WTC11 (cell line): ENCODE results near the gene BEND6. TPM values are rescaled to one million over a fixed set of nuclear protein-coding genes. Genes with fewer than 3 reads are reported as not detected.

Experiments
- ATAC-seq: fragments of 200-7000 bp; cut with Tn5 transposase; 2 replicates; pipeline ENCODE4 v1.10.0; 2021; ENCODE audit warnings: mild to moderate bottlenecking, moderate library complexity
- CTCF ChIA-PET: fragments of 300-600 bp; sonication (Branson Sonifier 250); formaldehyde crosslinking; loops from one replicate; lab custom pipeline; 2021; ENCODE audit warnings: antibody characterized with exemption; lab: Charles Lee
- POLR2A ChIA-PET: fragments of 350-600 bp; sonication (Branson Sonifier 250); formaldehyde crosslinking; loops from one replicate; lab custom pipeline; 2021; ENCODE audit warnings: antibody characterized with exemption; lab: Charles Lee
- DNase-seq: peaks from one replicate; pipeline ENCODE4 v3.0.0; 2021; ENCODE audit warnings: low spot score
- H3K27ac Mint-ChIP-seq: 2 replicates; pipeline ENCODE4 v1.8.0; 2021; ENCODE audit warnings: mixed read lengths
- H3K27me3 Mint-ChIP-seq: 2 replicates; pipeline ENCODE4 v1.8.0; 2021; ENCODE audit warnings: low read depth, mild to moderate bottlenecking, moderate library complexity, mixed read lengths
- H3K36me3 Mint-ChIP-seq: 2 replicates; pipeline ENCODE4 v1.8.0; 2021; ENCODE audit warnings: mixed read lengths
- H3K4me1 Mint-ChIP-seq: 2 replicates; pipeline ENCODE4 v1.8.0; 2022; ENCODE audit warnings: mixed read lengths
- H3K4me3 Mint-ChIP-seq: 2 replicates; pipeline ENCODE4 v1.8.0; 2021; ENCODE audit warnings: mild to moderate bottlenecking, moderate library complexity, mixed read lengths
- H3K9me3 Mint-ChIP-seq: 2 replicates; pipeline ENCODE4 v1.8.0; 2021; ENCODE audit warnings: mixed read lengths
- FOXJ3 ChIP-seq: sonication (generic); formaldehyde crosslinking; IDR thresholded peaks from 2 replicates; pipeline ENCODE4 v1.9.0; 2021; ENCODE audit warnings: missing genetic modification reagents, mild to moderate bottlenecking, borderline replicate concordance
- MYBL2 ChIP-seq: sonication (generic); formaldehyde crosslinking; IDR thresholded peaks from 2 replicates; pipeline ENCODE4 v1.8.1; 2023; ENCODE audit warnings: mild to moderate bottlenecking, moderate library complexity, missing genetic modification reagents
- SMAD3 ChIP-seq: sonication (generic); formaldehyde crosslinking; IDR thresholded peaks from 2 replicates; pipeline ENCODE4 v1.8.0; 2022; ENCODE audit warnings: missing genetic modification reagents, mild to moderate bottlenecking, borderline replicate concordance
- SMAD4 ChIP-seq: sonication (generic); formaldehyde crosslinking; IDR thresholded peaks from 2 replicates; pipeline ENCODE4 v1.8.0; 2022; ENCODE audit warnings: mild to moderate bottlenecking, missing genetic modification reagents
- SP1 ChIP-seq: sonication (generic); formaldehyde crosslinking; conservative IDR thresholded peaks from 2 replicates; pipeline ENCODE4 v1.8.1; 2022; ENCODE audit warnings: missing genetic modification reagents
- TCF7 ChIP-seq: sonication (generic); formaldehyde crosslinking; IDR thresholded peaks from 2 replicates; pipeline ENCODE4 v1.8.0; 2022; ENCODE audit warnings: mild to moderate bottlenecking, low read depth, missing genetic modification reagents, moderate library complexity
- ZNF416 ChIP-seq: fragments of 250-450 bp; sonication (Bioruptor Pico); IDR thresholded peaks from 2 replicates; pipeline ENCODE4 v1.9.0; 2021; ENCODE audit warnings: mild to moderate bottlenecking, inconsistent platforms
- total RNA-seq: library from RNA; stranded (reverse); gene quantifications from 3 replicates; pipeline ENCODE4 v1.2.3, GENCODE V29; 2021
- TF ChIP-seq, protein P1 (sequence below): fragments of 200-600 bp; IDR thresholded peaks from 2 replicates; pipeline ENCODE4 v1.8.0; 2022; ENCODE audit warnings: antibody characterized with exemption
- TF ChIP-seq, protein P2 (sequence below): sonication (generic); formaldehyde crosslinking; IDR thresholded peaks from 2 replicates; pipeline ENCODE4 v1.8.0; 2022; ENCODE audit warnings: mild to moderate bottlenecking, missing genetic modification reagents
- TF ChIP-seq, protein P3 (sequence below): sonication (generic); formaldehyde crosslinking; IDR thresholded peaks from 2 replicates; pipeline ENCODE4 v1.8.0; 2022; ENCODE audit warnings: mild to moderate bottlenecking, missing genetic modification reagents
- TF ChIP-seq, protein P4 (sequence below): sonication (generic); formaldehyde crosslinking; IDR thresholded peaks from 2 replicates; pipeline ENCODE4 v1.8.0; 2023; ENCODE audit warnings: missing genetic modification reagents
- TF ChIP-seq, protein P5 (sequence below): fragments of 250-450 bp; sonication (Bioruptor Pico); IDR thresholded peaks from 2 replicates; pipeline ENCODE4 v1.9.0; 2021; ENCODE audit warnings: mild to moderate bottlenecking
- TF ChIP-seq, protein P6 (sequence below): sonication (generic); formaldehyde crosslinking; IDR thresholded peaks from 2 replicates; pipeline ENCODE4 v1.8.1; 2022; ENCODE audit warnings: low read depth, mild to moderate bottlenecking, moderate library complexity, missing genetic modification reagents, borderline replicate concordance
- TF ChIP-seq, protein P7 (sequence below): sonication (generic); formaldehyde crosslinking; IDR thresholded peaks from 2 replicates; pipeline ENCODE4 v1.8.1; 2023; ENCODE audit warnings: mild to moderate bottlenecking, missing genetic modification reagents
- TF ChIP-seq, protein P8 (sequence below): sonication (generic); formaldehyde crosslinking; IDR thresholded peaks from 2 replicates; pipeline ENCODE4 v1.8.1; 2023; ENCODE audit warnings: mild to moderate bottlenecking, missing genetic modification reagents, borderline replicate concordance
- TF ChIP-seq, protein P9 (sequence below): sonication (generic); formaldehyde crosslinking; IDR thresholded peaks from 2 replicates; pipeline ENCODE4 v1.8.1; 2023; ENCODE audit warnings: mild to moderate bottlenecking, missing genetic modification reagents
- TF ChIP-seq, protein P10 (sequence below): fragments of 250-450 bp; sonication (Bioruptor Pico); IDR thresholded peaks from 2 replicates; pipeline ENCODE4 v1.9.0; 2021; ENCODE audit warnings: mild to moderate bottlenecking
- TF ChIP-seq, protein P11 (sequence below): sonication (generic); formaldehyde crosslinking; IDR thresholded peaks from 2 replicates; pipeline ENCODE4 v1.8.0; 2022; ENCODE audit warnings: mild to moderate bottlenecking, missing genetic modification reagents

Gene BEND6
- total RNA-seq, 1 experiment from 2014 or later = 1.5 TPM

DNA sequence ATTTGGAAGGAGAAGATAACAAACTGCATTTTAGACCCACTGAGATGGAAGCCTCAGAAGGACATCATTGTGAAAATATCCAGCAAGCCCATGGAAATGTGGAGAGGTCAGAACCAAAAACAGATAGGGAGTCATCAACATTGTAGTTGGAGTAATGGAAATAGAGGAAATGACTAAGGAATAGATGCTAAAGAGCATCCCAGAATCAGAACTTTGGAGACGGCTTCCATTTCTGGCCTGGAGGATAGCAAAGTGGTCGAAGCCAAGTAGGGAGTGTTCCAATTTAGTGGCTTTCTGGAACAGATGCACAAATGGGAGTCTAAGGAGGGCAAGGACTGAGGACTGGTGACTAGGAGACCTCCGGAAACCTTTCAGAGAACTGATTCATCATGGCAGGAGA is 3.6 kb downstream of the BEND6 start (continued):
- TF ChIP-seq, protein P1, sequence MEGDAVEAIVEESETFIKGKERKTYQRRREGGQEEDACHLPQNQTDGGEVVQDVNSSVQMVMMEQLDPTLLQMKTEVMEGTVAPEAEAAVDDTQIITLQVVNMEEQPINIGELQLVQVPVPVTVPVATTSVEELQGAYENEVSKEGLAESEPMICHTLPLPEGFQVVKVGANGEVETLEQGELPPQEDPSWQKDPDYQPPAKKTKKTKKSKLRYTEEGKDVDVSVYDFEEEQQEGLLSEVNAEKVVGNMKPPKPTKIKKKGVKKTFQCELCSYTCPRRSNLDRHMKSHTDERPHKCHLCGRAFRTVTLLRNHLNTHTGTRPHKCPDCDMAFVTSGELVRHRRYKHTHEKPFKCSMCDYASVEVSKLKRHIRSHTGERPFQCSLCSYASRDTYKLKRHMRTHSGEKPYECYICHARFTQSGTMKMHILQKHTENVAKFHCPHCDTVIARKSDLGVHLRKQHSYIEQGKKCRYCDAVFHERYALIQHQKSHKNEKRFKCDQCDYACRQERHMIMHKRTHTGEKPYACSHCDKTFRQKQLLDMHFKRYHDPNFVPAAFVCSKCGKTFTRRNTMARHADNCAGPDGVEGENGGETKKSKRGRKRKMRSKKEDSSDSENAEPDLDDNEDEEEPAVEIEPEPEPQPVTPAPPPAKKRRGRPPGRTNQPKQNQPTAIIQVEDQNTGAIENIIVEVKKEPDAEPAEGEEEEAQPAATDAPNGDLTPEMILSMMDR = no peak
- TF ChIP-seq, protein P2, sequence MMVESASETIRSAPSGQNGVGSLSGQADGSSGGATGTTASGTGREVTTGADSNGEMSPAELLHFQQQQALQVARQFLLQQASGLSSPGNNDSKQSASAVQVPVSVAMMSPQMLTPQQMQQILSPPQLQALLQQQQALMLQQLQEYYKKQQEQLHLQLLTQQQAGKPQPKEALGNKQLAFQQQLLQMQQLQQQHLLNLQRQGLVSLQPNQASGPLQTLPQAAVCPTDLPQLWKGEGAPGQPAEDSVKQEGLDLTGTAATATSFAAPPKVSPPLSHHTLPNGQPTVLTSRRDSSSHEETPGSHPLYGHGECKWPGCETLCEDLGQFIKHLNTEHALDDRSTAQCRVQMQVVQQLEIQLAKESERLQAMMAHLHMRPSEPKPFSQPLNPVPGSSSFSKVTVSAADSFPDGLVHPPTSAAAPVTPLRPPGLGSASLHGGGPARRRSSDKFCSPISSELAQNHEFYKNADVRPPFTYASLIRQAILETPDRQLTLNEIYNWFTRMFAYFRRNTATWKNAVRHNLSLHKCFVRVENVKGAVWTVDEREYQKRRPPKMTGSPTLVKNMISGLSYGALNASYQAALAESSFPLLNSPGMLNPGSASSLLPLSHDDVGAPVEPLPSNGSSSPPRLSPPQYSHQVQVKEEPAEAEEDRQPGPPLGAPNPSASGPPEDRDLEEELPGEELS (CRISPR knock-in tag) = no peak
- TF ChIP-seq SMAD3 (CRISPR knock-in tag) (no peak), SP1 (no peak), SMAD4 (no peak)
- TF ChIP-seq, protein P3, sequence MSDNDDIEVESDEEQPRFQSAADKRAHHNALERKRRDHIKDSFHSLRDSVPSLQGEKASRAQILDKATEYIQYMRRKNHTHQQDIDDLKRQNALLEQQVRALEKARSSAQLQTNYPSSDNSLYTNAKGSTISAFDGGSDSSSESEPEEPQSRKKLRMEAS (CRISPR knock-in tag) = no peak
- TF ChIP-seq, protein P4, sequence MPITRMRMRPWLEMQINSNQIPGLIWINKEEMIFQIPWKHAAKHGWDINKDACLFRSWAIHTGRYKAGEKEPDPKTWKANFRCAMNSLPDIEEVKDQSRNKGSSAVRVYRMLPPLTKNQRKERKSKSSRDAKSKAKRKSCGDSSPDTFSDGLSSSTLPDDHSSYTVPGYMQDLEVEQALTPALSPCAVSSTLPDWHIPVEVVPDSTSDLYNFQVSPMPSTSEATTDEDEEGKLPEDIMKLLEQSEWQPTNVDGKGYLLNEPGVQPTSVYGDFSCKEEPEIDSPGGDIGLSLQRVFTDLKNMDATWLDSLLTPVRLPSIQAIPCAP (CRISPR knock-in tag) = no peak
- TF ChIP-seq, protein P5, sequence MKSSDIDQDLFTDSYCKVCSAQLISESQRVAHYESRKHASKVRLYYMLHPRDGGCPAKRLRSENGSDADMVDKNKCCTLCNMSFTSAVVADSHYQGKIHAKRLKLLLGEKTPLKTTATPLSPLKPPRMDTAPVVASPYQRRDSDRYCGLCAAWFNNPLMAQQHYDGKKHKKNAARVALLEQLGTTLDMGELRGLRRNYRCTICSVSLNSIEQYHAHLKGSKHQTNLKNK (CRISPR knock-in tag) = no peak
- TF ChIP-seq, protein P6, sequence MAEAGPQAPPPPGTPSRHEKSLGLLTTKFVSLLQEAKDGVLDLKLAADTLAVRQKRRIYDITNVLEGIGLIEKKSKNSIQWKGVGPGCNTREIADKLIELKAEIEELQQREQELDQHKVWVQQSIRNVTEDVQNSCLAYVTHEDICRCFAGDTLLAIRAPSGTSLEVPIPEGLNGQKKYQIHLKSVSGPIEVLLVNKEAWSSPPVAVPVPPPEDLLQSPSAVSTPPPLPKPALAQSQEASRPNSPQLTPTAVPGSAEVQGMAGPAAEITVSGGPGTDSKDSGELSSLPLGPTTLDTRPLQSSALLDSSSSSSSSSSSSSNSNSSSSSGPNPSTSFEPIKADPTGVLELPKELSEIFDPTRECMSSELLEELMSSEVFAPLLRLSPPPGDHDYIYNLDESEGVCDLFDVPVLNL (CRISPR knock-in tag) = no peak

DNA sequence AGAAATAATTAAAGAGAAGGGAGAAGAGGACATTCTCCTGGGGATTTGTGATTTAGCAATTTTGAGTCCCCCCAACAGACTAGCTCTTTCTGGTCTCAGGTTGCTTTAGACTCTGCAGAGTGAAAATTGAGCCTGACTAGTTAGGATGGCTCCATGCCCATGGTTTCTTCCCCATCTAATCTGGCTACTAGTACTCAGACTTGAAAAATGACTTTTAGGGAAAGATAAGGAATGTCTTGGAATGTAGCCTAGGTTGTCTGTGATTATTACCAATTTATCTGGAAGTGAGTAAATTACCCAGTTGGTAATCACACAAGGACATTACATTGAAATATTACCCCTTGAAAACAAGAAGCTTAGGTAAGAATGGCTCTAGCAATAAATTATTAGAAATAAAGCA is 4.2 kb downstream of the BEND6 start:
- no peaks in the 10 kb centered on the region for H3K9me3 Mint-ChIP-seq
- POLR2A ChIA-PET = no interaction called here
- no peak for DNase-seq
- H3K27me3 Mint-ChIP-seq = peaks cover 10% of the 10 kb centered on the region
- CTCF ChIA-PET = interaction anchor here (0.8 kb wide), 1 partner anchor 55 kb away, joined by 3 read pairs; no protein-coding TSS in a partner anchor
- H3K4me3 Mint-ChIP-seq = no peak overlapping the region
- peaks cover 15% of the 10 kb centered on the region for H3K4me1 Mint-ChIP-seq
- H3K27ac Mint-ChIP-seq = no peak overlapping the region
- no peaks in the 10 kb centered on the region; the same call in 1 of the 2 replicates for H3K36me3 Mint-ChIP-seq
- ATAC-seq = no peak
- TF ChIP-seq FOXJ3 (CRISPR knock-in tag) (no peak), TCF7 (CRISPR knock-in tag) (no peak), MYBL2 (CRISPR knock-in tag) (no peak), ZNF416 (CRISPR knock-in tag) (no peak)
- TF ChIP-seq, protein P7, sequence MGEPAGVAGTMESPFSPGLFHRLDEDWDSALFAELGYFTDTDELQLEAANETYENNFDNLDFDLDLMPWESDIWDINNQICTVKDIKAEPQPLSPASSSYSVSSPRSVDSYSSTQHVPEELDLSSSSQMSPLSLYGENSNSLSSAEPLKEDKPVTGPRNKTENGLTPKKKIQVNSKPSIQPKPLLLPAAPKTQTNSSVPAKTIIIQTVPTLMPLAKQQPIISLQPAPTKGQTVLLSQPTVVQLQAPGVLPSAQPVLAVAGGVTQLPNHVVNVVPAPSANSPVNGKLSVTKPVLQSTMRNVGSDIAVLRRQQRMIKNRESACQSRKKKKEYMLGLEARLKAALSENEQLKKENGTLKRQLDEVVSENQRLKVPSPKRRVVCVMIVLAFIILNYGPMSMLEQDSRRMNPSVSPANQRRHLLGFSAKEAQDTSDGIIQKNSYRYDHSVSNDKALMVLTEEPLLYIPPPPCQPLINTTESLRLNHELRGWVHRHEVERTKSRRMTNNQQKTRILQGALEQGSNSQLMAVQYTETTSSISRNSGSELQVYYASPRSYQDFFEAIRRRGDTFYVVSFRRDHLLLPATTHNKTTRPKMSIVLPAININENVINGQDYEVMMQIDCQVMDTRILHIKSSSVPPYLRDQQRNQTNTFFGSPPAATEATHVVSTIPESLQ (CRISPR knock-in tag) = no peak
- TF ChIP-seq, protein P8, sequence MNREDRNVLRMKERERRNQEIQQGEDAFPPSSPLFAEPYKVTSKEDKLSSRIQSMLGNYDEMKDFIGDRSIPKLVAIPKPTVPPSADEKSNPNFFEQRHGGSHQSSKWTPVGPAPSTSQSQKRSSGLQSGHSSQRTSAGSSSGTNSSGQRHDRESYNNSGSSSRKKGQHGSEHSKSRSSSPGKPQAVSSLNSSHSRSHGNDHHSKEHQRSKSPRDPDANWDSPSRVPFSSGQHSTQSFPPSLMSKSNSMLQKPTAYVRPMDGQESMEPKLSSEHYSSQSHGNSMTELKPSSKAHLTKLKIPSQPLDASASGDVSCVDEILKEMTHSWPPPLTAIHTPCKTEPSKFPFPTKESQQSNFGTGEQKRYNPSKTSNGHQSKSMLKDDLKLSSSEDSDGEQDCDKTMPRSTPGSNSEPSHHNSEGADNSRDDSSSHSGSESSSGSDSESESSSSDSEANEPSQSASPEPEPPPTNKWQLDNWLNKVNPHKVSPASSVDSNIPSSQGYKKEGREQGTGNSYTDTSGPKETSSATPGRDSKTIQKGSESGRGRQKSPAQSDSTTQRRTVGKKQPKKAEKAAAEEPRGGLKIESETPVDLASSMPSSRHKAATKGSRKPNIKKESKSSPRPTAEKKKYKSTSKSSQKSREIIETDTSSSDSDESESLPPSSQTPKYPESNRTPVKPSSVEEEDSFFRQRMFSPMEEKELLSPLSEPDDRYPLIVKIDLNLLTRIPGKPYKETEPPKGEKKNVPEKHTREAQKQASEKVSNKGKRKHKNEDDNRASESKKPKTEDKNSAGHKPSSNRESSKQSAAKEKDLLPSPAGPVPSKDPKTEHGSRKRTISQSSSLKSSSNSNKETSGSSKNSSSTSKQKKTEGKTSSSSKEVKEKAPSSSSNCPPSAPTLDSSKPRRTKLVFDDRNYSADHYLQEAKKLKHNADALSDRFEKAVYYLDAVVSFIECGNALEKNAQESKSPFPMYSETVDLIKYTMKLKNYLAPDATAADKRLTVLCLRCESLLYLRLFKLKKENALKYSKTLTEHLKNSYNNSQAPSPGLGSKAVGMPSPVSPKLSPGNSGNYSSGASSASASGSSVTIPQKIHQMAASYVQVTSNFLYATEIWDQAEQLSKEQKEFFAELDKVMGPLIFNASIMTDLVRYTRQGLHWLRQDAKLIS = no peak
- TF ChIP-seq, protein P9, sequence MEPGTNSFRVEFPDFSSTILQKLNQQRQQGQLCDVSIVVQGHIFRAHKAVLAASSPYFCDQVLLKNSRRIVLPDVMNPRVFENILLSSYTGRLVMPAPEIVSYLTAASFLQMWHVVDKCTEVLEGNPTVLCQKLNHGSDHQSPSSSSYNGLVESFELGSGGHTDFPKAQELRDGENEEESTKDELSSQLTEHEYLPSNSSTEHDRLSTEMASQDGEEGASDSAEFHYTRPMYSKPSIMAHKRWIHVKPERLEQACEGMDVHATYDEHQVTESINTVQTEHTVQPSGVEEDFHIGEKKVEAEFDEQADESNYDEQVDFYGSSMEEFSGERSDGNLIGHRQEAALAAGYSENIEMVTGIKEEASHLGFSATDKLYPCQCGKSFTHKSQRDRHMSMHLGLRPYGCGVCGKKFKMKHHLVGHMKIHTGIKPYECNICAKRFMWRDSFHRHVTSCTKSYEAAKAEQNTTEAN (CRISPR knock-in tag) = no peak
- TF ChIP-seq, protein P10, sequence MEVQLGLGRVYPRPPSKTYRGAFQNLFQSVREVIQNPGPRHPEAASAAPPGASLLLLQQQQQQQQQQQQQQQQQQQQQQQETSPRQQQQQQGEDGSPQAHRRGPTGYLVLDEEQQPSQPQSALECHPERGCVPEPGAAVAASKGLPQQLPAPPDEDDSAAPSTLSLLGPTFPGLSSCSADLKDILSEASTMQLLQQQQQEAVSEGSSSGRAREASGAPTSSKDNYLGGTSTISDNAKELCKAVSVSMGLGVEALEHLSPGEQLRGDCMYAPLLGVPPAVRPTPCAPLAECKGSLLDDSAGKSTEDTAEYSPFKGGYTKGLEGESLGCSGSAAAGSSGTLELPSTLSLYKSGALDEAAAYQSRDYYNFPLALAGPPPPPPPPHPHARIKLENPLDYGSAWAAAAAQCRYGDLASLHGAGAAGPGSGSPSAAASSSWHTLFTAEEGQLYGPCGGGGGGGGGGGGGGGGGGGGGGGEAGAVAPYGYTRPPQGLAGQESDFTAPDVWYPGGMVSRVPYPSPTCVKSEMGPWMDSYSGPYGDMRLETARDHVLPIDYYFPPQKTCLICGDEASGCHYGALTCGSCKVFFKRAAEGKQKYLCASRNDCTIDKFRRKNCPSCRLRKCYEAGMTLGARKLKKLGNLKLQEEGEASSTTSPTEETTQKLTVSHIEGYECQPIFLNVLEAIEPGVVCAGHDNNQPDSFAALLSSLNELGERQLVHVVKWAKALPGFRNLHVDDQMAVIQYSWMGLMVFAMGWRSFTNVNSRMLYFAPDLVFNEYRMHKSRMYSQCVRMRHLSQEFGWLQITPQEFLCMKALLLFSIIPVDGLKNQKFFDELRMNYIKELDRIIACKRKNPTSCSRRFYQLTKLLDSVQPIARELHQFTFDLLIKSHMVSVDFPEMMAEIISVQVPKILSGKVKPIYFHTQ (CRISPR knock-in tag) = no peak
- TF ChIP-seq, protein P11, sequence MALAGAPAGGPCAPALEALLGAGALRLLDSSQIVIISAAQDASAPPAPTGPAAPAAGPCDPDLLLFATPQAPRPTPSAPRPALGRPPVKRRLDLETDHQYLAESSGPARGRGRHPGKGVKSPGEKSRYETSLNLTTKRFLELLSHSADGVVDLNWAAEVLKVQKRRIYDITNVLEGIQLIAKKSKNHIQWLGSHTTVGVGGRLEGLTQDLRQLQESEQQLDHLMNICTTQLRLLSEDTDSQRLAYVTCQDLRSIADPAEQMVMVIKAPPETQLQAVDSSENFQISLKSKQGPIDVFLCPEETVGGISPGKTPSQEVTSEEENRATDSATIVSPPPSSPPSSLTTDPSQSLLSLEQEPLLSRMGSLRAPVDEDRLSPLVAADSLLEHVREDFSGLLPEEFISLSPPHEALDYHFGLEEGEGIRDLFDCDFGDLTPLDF (CRISPR knock-in tag) = no peak
